IPS DF 19.7 (cell line): ENCODE measurements around the gene FHOD3.
"Not testable (repeated sequence)": the region's sequence is repeated elsewhere in the genome, so short reads cannot be mapped to it uniquely, and the experiment has no call there.

Experiments
- DNase-seq: peaks from one replicate; pipeline ENCODE4 v3.0.0-alpha.2; 2013; ENCODE audit warnings: low read depth, low spot score

Gene FHOD3

DNA sequence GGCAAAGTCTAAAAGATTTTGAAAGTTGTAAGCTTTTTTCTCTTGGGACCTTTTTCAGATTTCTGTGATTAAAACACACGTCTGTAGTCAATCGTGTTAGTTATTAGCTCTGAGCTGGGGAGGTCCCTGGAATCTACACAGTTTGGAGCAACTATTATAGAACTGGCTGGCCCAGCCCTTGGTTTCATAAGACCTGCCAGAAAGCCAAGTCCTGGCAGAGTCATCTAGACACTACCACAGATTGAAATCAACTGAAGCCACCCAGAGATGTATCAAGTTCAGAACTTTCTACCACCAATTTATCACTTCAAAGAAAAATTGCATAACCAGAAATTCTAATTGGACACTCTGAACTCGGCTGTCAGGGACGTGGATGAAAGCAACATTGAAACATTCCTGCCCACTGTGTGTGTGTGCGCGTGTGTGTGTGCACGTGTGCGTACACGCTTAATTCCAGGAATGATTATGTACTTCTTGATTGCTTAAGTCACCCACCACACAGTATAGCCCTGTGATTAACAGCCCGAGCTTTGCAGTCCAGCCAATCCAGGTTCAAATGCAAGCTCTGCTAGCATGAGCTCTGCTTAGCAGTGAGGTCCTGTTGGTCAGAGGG lies 405.0 kb downstream of the FHOD3 start:
- DNase-seq, result no peak

DNA sequence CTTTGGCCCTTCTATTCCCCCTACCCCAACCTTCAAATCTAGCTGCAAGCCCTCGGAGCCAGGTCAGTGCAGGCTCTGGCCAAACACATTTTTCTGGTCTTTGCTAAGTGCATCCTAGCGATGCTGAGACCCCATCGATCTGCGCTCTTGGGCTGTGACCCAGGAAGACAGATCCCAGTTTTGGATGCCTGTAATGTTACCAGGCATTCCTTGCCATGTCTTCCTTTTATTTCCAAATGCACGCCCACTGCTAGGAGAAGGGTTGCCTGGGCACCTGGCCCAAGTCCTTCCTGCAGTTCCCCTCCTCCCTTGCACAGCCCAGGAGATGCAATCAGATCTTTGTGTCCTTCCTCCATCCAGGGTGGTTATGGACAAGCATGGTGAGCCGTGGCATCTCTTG lies 406.6 kb downstream of the FHOD3 start:
- DNase-seq, result no peak

DNA sequence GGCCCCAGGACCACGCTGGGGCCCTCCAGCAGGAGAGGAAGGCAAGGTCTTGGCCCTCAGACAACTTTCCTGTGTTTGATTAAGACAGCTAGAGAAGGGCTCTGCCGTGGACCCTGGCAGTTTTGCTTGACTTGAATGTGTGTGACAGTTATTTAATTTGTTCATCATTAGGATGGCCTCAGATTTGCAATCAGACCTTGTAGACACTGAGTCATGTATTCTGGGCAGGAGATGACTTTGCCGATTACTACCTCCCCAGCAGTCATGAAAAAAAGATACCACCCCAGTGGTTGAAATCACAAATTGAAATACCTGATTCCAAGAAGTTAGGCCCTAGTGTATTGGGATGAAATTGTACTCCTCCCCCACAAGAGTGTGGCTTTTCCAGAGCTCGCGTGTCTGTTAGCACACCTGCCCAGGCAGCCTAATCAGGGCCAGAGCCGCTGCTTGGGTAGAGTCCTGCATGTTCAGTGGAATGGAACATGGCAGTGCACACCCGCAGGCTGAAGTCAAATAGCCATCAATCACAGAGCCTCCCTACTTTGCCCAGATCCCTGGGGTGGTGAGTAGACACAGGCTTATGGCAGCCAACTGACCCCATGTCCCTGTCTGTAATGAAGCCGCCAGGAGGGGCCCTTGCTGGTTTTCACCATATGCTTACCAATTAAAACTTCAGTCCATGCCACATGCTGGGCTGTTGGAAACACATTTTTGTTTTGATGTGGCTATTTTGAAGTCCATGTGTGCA lies 408.8 kb downstream of the FHOD3 start:
- DNase-seq, result no peak

DNA sequence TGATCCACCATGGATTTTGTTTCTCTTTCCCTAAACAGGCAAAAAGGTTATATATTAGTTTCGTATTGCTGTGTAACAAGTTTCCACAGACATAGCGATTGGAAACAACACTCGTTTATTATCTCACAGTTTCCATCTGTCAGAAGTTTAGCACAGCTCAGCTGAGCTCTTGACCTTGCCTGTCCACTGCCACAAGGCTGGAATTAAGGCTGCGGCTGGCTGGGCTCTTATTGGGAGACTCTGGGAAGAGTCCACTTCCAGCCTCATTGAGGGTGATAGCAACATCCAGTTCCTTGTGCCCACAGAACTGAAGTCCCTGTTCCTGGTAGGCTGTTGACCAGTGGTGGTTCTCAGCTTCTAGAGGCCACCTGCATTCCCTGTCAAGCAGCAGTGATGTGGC lies 410.9 kb downstream of the FHOD3 start:
- DNase-seq, result no peak

DNA sequence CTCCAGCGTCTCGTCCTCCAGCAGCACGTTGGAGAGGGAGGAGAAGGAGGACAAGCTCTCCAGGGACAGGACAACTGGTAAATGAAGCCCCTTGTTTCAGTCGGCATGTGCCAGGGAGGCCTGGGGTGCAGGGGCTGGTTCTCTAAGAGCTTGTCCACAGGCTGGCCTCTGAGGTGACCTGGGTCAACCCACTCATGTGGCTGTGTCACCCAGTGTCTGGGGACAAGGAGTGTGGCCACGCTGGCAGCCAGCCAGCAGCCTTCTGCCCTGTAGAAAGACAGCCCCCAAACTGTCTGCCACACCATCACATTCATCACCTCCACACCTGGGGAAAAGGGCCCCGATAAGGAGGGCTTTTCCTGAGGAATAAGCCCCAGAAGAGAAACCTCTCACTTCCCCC lies 411.8 kb downstream of the FHOD3 start:
- DNase-seq, result no peak

DNA sequence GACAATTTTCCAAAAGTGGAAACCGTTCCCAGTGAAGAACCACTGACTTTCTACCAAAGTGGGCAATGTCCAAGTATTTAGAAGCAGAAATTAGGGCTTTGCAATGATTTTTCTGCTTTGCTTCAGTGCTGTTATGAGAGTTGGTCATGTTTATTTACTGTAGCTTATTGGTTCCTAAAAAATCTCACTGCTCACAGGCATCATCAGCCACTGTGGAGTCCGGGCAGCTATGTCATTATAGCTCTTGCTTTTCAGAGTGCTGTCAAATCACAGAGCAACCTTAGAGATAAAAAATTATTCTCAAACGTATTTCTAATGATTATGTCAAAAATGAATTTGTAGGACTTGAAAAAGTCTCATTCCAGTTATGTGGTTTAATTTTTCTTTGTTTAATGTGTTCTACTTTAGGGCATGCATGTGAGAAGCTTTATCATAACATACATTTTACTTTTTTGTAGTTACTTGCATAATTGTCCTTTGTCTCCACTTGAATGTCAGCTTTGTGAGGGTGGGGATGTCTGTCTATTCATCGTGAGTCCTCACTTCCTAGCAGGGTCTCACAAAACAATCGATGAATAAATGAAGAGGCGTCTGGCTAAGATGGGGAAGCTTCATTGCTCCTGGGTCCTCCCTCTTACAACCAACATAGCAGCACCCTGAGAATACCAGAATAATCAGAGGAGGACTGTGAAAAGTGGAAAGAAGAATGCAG lies 413.7 kb downstream of the FHOD3 start:
- DNase-seq, result no peak

DNA sequence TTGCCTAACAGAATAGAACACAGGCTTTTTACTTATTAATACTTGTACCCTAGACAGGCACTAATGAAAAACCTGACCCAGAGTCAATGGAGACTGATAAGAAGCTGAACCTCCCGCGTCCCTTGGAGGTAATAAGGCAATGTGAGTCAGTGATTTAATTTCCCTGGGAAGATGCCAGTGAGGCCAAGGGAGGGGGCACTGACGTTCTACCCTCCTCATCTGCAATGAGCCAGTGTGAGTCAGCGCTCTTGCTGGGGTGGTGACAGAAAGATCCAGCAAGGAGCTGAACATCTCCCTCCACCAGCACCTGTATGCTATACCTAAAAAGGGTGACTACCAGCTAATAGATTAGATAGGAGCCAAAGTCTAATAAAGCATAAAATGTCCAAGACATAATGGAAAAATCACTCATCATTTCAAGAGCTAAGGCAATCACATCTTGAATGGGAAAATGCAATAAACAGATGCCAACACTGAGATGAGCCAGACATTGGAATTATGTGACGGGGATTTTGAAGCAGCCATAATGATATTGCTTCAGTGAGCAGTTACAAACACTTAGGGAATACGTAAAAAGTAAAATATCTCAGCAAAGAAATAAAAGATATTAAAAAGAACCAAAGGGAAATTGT lies 414.4 kb downstream of the FHOD3 start:
- DNase-seq, result no peak

DNA sequence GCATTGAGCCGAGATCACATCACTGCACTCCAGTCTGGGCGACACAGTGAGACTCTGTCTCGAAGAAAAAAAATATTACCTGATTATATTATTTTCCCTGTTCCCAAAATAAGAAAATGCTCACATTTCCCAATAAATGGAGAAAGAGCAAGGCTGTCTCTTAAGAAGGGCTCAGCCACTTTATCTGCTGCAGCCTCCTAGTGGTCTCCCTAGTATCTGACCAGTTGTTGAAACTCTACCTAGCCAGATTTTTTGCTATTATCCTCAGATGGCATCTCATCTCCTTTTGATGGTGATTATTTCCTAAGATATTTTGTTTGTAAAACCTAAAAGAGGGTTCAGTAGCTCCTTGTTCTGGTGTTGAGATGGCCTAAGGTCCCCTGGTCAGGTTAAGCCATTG lies 417.0 kb downstream of the FHOD3 start:
- DNase-seq, result no peak

DNA sequence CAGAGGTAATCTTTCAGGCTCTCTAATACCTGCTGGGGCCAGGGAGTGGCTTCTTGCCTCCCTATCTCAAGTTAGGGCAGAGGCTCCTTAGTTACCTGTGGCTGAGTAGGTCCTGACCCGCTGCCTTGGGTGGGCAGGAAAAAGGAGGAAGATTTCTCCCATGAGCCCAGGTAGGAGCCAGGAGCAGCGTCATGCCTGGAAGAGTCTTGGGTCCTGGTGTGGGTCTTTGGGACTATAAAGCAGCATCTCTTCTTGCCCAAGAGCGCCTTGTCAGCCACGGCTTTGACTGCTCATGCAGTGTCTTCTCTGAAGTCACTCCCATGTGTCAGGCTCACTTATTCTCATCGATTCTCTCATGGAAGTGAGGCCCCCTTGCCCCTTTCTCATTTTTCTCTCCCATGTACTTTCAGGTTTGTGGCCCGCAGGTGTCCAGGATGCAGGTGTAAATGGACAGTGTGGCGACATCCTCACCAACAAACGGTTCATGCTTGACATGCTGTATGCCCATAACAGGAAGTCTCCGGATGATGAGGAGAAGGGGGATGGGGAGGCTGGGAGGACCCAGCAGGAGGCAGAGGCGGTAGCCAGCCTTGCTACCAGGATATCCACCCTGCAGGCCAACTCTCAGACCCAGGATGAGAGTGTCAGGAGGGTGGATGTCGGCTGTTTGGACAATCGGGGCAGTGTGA lies 420.1 kb downstream of the FHOD3 start:
- no peak for DNase-seq

DNA sequence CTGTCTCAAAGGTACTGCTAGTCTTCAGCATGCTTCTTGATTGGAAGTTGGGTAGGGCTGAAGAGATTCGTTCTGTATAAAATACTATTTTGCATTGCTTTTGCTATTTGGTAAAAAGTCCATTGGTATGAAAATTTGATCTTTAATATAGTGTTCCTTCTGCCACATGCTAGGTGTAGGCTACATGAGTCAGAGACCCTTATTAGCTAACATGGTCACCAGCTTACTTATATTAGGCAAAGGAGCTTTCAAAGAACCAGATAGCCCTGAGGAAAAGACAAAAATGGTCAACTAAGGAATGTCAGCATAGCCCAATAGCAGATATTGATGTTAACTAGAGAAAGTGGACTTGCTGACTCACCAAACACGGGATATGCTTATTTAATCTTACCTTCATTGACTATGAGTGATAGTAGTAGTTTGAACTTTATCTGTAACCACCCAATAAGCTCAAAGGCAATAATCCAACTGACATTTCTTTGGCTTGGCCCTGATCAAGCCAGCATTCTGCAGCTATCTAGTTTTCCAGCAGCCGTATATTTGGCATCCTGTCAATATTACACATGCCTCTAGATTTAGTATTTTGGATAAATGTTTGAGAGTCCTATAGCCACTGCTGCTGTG lies 421.3 kb downstream of the FHOD3 start:
- no peak for DNase-seq

DNA sequence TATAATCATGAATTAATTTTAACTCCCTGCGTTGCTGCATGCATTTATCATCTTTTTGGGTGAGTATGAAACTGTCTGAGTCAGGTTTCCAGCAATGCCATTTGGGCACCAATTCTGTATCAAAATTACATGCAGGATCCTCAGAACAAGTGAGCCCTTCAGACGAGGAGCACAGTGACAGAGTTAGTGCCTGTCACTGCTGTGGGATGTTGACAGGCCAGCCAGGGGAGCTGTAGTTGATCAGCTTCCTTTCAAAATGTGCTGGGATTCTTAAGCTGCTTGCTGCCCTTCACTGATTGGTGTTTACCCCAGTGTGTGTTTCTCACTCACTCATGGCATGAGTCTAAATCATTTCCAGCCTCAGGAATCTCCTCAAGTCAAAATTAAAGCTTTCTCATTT lies 422.1 kb downstream of the FHOD3 start:
- no peak for DNase-seq

DNA sequence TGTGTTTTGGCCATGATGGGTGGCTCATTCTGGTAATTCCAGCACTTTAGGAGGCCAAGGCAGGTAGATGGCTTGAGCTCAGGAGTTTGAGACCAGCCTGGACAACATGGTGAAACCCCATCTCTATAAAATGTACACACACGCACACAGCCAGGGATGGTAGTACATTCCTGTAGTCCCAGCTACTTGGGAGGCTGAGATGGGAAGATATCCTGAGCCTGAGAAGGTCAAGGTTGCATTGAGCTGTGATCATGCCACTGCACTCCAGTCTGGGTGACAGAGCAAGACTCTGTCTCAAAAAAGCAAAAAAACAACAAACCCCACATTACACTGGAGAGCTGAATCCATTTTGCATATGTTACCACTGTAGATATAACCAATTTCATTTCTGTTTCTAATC lies 423.8 kb downstream of the FHOD3 start:
- not testable (repeated sequence) for DNase-seq

DNA sequence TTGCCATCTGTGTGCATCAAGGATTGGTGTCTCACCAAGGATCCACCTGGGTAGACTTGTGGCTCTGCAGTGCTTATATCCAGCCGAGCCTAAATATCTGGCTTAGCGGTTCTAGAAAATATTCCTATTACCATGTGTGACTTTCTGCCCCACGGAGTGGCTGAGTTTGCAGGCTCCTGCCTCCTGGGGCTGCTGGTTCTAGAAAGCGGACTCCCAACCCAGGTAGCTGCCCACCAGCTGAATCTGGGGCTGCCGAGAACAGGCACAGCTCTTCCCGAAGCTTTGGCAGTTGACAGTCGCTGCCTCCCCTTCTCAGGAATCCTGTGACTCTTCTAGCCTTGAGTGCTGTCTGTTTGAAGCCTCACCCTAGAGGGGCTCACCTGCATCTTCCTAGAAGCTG lies 426.7 kb downstream of the FHOD3 start:
- no peak for DNase-seq

DNA sequence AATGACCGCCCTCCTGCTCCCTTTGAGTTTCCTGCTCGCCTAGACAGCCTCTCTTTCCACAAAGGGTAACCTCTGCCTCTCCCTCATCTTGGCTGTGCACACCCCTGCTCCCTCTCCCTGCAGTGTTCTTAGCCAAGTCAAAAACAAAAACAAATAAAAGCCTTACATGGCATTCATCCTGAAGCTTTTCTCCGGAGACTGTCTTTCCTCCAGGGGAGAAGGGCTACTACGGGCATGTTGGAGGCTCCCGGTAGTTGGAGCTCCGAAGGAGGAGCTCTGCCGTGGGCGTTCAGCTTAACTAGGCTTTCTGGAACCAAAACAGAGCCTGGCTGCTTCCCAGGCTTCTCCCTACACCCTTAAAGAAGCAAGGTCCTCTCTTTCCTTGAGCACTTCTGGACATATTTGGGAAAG lies 427.1 kb downstream of the FHOD3 start:
- DNase-seq, result no peak

DNA sequence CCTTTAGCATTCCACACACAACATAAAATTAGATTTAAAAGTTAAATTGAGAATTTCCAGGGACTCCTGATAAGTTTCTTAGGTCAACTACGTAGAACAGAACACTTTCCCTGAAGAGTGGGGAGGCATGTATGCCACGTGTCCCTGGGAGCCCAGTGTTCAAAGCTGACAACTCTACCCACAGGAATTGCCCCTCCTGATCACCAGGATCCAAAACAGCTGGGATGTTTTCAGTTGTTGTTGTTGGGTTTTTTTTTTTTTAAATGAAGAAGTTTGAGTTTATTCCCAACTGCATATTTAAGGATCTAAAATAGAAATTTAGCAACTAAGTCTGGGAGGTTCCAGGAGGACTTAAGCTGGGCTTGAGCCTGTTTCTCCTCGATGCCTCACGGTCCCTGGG lies 430.8 kb downstream of the FHOD3 start:
- DNase-seq, result no peak

DNA sequence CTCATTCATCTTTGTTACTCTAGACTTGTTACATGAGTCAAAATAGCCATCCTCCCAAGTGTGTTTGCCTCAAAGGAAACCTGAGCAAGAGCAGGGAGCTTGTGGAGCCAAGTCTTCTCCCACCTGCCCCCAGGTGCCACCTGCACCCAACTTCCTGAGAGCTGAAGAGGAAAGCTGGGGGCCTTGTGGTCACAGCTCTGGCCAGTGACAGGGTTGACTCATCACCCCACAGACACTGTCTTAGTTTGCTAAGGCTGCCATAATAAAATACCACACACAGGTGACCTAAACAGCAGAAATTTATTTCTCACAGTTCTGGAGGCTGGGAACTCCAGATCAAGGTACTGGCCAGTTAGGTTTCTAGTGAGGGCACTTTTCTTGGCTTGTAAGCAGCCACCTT lies 431.7 kb downstream of the FHOD3 start:
- DNase-seq, result no peak

DNA sequence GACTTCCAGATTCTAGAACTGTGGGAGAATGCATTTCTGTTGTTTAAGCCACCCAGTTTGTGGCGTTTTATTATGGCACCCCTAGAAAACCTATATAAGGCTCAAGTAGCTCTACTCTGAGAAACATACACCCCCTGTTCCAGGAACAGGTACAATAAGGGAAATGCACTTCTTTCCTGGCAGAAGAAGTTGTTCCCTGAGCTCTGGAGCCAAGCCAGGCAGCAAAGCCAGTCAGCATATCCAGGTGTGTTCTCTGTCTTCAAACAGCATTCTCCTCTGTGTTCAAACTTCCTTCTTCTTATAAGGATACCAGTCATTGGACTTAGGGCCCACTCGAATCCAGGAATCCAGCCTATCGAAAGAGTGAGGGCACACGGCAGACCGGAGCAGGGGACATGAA lies 434.8 kb downstream of the FHOD3 start:
- DNase-seq, result no peak

DNA sequence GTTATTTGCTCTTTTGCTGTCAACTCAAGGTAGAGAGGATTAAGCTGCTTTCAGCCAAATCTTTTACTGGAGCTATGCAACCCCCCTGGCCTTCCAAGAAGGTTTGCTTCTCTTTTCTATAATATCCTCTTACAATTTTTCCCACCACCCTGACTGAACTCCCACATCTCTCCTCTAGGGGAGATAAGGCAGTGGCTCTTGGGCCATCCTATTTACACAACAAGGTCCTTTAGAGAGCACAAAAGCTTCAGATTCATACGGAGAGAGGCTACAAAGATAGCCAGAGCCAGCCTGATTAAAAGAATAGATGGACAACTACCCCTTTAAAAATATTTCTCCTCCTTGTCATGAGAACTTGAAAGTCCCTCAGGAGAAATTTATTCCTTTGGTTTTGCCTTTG lies 435.6 kb downstream of the FHOD3 start:
- no peak for DNase-seq

DNA sequence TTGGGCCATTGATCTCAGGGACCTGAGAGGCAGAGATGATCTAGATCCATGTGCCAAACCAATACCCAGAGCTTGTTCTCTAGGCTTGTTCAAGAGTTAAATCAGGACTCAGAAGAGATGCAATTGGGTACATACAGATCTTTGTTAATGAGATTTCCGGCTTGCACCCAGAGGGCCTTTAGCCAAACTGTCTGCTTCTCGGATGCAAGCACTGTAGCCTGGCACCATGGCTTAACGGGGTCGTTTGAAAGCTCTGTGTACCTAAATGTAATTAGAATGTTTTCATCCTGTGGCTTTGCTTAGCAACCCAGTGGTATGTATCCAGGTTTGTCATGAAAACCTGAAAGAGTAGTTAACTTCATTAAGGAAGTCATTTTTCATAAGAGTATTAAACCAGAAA lies 437.1 kb downstream of the FHOD3 start:
- no peak for DNase-seq

DNA sequence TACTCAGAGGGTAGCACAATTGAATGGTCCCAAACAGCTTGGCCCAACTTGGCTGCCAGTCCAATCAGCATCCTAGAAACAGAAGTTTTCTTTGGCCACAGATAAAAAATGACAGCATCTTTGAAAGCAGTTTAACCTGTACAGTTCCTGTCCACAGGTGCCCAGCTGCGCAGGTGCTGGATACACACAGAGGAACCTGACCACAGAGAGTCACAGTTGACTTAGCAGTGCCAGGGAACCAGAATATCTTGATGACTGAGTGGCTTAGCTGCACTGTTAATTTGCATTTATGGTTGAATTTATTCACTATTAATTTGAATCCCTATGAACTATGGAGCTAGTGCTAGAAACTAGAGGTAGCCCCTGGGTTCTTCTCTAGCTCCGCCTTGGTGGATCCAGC lies 437.6 kb downstream of the FHOD3 start:
- DNase-seq, result no peak

DNA sequence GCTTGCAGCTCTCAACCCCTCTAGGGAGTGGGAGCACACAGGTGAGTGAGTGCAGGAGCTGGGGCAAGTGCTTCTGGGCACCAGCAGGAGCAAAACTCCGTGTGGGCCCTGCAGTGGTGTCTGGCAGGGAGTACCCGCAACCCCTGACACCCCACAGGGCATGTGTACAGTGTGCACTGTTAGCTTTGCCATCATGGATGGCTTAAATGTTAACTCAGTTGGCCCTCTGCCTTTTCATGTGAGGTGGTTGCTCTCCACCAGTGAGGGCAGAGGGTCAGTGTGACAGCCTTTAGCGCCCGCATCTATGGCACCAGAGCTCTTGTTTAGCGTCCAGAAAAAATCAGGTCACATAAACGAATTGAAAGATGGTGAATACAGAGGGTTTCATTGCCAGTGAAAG lies 438.6 kb downstream of the FHOD3 start:
- DNase-seq, result no peak

DNA sequence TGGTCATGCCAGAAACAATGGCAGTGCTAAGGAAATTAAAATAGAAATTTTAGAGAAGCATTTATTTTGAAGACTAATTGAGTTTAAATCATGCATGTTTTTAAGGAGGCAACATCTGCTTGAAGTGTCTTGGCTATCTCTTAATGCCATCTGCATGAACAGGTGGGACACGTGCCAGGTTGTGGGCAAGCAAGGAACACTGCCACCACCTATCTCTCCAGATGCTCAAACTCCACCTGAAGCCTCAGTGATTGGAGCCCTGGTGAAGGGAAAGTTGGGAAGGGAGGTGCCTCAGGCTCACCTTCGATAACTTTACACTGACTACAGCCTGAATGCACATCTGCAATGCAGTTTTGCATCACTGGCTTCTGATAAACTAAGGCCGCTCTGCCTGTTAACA lies 439.8 kb downstream of the FHOD3 start:
- DNase-seq, result no peak
